HEK293T (cell line): Measurements from ENCODE around the gene UBR1.

Source experiments
- ARNT ChIP-seq: fragments of 450-650 bp; IDR thresholded peaks from 2 replicates; pipeline ENCODE4 v1.6.1; 2017; ENCODE audit warnings: mild to moderate bottlenecking
- BHLHE40 ChIP-seq: fragments of 450-650 bp; IDR thresholded peaks from 2 replicates; pipeline ENCODE4 v1.6.1; 2016; ENCODE audit warnings: mild to moderate bottlenecking, moderate library complexity, borderline replicate concordance
- ELF4 ChIP-seq: fragments of 450-650 bp; IDR thresholded peaks from 2 replicates; pipeline ENCODE4 v1.6.1; 2017; ENCODE audit warnings: antibody characterized with exemption
- FOXA1 ChIP-seq: fragments of 450-650 bp; IDR thresholded peaks from 2 replicates; pipeline ENCODE4 v1.6.1; 2016; ENCODE audit warnings: mild to moderate bottlenecking
- FOXK2 ChIP-seq: fragments of 450-650 bp; IDR thresholded peaks from 2 replicates; pipeline ENCODE4 v1.6.1; 2016; ENCODE audit warnings: mild to moderate bottlenecking
- FOXM1 ChIP-seq: fragments of 450-650 bp; IDR thresholded peaks from 2 replicates; pipeline ENCODE4 v1.6.1; 2017; ENCODE audit warnings: mild to moderate bottlenecking, borderline replicate concordance
- HDGF ChIP-seq: fragments of 450-650 bp; IDR thresholded peaks from 2 replicates; pipeline ENCODE4 v1.6.1; 2017; ENCODE audit warnings: antibody characterized with exemption, borderline replicate concordance
- SP1 ChIP-seq: fragments of 450-650 bp; IDR thresholded peaks from 2 replicates; pipeline ENCODE4 v1.6.1; 2017
- SUZ12 ChIP-seq: fragments of 450-650 bp; IDR thresholded peaks from 2 replicates; pipeline ENCODE4 v1.6.1; 2016; ENCODE audit warnings: mild to moderate bottlenecking
- TARDBP ChIP-seq: fragments of 450-650 bp; IDR thresholded peaks from 2 replicates; pipeline ENCODE4 v1.6.1; 2016
- ZNF384 ChIP-seq: fragments of 450-650 bp; IDR thresholded peaks from 2 replicates; pipeline ENCODE4 v1.6.1; 2016
- TF ChIP-seq, protein P1 (sequence below): fragments of 450-650 bp; IDR thresholded peaks from 2 replicates; pipeline ENCODE4 v1.6.1; 2016

DNA sequence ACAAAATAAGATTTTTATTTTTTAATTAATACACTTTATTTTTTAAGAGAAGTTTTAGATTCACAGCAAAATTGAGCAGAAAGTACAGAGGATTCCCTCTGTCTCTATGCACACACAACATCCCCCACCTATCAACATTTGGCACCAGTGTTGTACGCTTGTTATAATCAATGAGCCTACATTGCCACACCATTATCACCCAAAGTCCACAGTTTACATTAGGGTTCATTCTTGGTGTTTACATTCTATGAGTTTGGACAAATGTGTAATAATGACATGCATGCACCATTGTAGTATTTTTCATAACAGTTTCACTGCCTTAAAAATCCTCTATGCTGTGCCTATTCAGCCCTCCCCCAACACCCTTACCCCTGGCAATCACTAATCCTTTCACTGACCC is 134.0 kb downstream of the UBR1 start:
- TF ChIP-seq SP1 = no peak
- TF ChIP-seq FOXM1 = no peak
- TF ChIP-seq ARNT = no peak
- no peak for TF ChIP-seq HDGF
- no peak for TF ChIP-seq ELF4
- TF ChIP-seq, protein P1, sequence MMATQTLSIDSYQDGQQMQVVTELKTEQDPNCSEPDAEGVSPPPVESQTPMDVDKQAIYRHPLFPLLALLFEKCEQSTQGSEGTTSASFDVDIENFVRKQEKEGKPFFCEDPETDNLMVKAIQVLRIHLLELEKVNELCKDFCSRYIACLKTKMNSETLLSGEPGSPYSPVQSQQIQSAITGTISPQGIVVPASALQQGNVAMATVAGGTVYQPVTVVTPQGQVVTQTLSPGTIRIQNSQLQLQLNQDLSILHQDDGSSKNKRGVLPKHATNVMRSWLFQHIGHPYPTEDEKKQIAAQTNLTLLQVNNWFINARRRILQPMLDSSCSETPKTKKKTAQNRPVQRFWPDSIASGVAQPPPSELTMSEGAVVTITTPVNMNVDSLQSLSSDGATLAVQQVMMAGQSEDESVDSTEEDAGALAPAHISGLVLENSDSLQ = no peak
- TF ChIP-seq FOXA1 = no peak
- TF ChIP-seq SUZ12 = no peak
- no peak for TF ChIP-seq TARDBP
- no peak for TF ChIP-seq FOXK2
- TF ChIP-seq ZNF384 = no peak
- no peak for TF ChIP-seq BHLHE40
